Brain microvascular endothelial cell (primary cell): ENCODE data around the gene SOX11.

Source experiments
- DNase-seq: peaks from one replicate; pipeline ENCODE4 v3.0.0-alpha.2; 2020
- H3K27ac ChIP-seq: fragments of 250-450 bp; sonication (Bioruptor Pico); 2 replicates; pipeline ENCODE4 v1.5.1; 2020; ENCODE audit warnings: mild to moderate bottlenecking, moderate library complexity
- H3K27me3 ChIP-seq: fragments of 250-450 bp; sonication (Bioruptor Pico); replicated peaks from 2 replicates; pipeline ENCODE4 v1.5.1; 2020; ENCODE audit warnings: mild to moderate bottlenecking
- H3K36me3 ChIP-seq: fragments of 250-450 bp; sonication (Bioruptor Pico); replicated peaks from 2 replicates; pipeline ENCODE4 v1.5.1; 2020; ENCODE audit warnings: mild to moderate bottlenecking
- H3K4me3 ChIP-seq: 2 replicates; pipeline ENCODE4 v1.5.1; 2011; ENCODE audit warnings: low read depth, mild to moderate bottlenecking, control low read depth, low read length, moderate library complexity
- CTCF ChIP-seq: IDR thresholded peaks from 2 replicates; pipeline ENCODE4 v1.5.1; 2011; ENCODE audit warnings: low read depth, mild to moderate bottlenecking, moderate library complexity, low read length, control low read depth, inconsistent platforms; ENCODE audit errors: missing control alignments
- in situ Hi-C: cut with HindIII; loops from 2 replicates; pipeline ENCODE4 v1.10.0; 2017; ENCODE audit warnings: low sequenced_read_pairs, low pct_ligation_motif_present

The SOX11 gene

DNA sequence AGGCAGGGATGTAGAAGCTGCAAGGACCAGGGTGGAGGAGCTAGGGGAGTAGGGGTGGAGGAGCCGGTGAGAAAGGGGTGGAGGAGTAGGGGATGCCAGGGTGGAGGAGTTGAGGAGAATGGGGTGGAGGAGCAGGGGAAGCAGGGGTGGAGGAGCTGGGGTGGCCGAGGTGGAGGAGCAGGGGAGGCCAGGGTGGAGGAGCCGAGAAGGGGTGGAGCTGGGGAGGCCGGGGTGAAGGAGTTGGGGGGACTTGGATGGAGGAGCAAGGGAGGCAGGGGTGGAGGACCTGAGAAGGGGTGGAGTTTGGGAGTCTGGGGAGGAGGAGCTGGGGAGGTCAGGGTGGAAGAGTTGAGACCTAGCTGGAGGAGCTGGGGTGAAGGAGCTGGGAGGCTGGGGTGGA lies 13.3 kb downstream of the SOX11 start:
- no peaks in the 10 kb centered on the region for H3K36me3 ChIP-seq
- no peak for TF ChIP-seq CTCF
- H3K27me3 ChIP-seq, result no peaks in the 10 kb centered on the region
- no peak overlapping the region for H3K4me3 ChIP-seq
- in situ Hi-C loops, result no loop called here
- no peak for DNase-seq
- no peak overlapping the region for H3K27ac ChIP-seq

GRCh38 chr2:5706717-5707455 lies 14.7 kb downstream of the SOX11 start:
- TF ChIP-seq CTCF, result no peak
- Histone ChIP-seq H3K4me3 (no peak overlapping the region), H3K27me3 (no peaks in the 10 kb centered on the region), H3K27ac (no peak overlapping the region), H3K36me3 (no peaks in the 10 kb centered on the region)
- in situ Hi-C loops, result no loop called here
- DNase-seq, result no peak

DNA sequence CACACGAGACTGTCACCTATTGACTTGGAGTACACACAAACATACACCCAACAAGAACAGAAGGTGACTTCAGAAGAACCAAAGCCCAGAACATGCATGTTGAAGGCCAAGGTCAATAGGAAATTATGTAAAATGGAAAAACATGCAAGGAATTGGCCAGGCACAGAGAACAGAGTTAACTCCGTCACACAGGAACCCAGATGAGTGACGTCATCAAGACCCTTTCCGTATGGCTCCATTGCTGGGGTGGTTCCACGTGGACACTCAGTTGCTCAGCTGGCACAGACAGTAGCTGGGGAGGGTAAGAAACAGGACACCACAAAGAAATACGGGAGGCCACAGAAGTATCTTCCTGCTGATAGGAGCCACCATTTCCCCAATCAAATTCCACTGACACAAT lies 18.4 kb downstream of the SOX11 start:
- no peak for DNase-seq
- in situ Hi-C loops, result no loop called here
- TF ChIP-seq CTCF, result no peak
- Histone ChIP-seq H3K27me3 (no peaks in the 10 kb centered on the region), H3K27ac (no peak overlapping the region), H3K4me3 (no peak overlapping the region), H3K36me3 (no peaks in the 10 kb centered on the region)

GRCh38 chr2:5713101-5713500 lies 20.9 kb downstream of the SOX11 start:
- H3K36me3 ChIP-seq, result no peaks in the 10 kb centered on the region
- H3K27ac ChIP-seq, result no peak overlapping the region
- in situ Hi-C loops, result no loop called here
- H3K4me3 ChIP-seq, result no peak overlapping the region
- no peak for DNase-seq
- H3K27me3 ChIP-seq, result no peaks in the 10 kb centered on the region
- TF ChIP-seq CTCF, result no peak

GRCh38 chr2:5719629-5720334 lies 27.6 kb downstream of the SOX11 start:
- in situ Hi-C loops, result no loop called here
- no peaks in the 10 kb centered on the region for H3K36me3 ChIP-seq
- H3K4me3 ChIP-seq, result no peak overlapping the region
- DNase-seq, result no peak
- H3K27ac ChIP-seq, result no peak overlapping the region
- no peak for TF ChIP-seq CTCF
- no peaks in the 10 kb centered on the region for H3K27me3 ChIP-seq
